KMS-11 (cell line): ENCODE measurements around the gene LRBA.

Experiments
- H2AFZ ChIP-seq: fragments of 200-600 bp; sonication (generic); 2 replicates; pipeline ENCODE4 v1.6.1; 2016; ENCODE audit warnings: antibody characterized with exemption, mixed run types, low read depth
- H3K27ac ChIP-seq: fragments of 200-600 bp; sonication (generic); 2 replicates; pipeline ENCODE4 v1.6.1; 2016; ENCODE audit warnings: mild to moderate bottlenecking, mixed run types
- H3K27me3 ChIP-seq: fragments of 200-600 bp; sonication (generic); 2 replicates; pipeline ENCODE4 v1.6.1; 2017; ENCODE audit warnings: mild to moderate bottlenecking, low read depth, mixed run types, moderate library complexity; ENCODE audit not compliant: insufficient read depth
- H3K36me3 ChIP-seq: fragments of 200-600 bp; sonication (generic); 2 replicates; pipeline ENCODE4 v1.6.1; 2017; ENCODE audit warnings: mild to moderate bottlenecking, mixed run types; ENCODE audit not compliant: insufficient read depth
- H3K4me1 ChIP-seq: fragments of 200-600 bp; sonication (generic); 2 replicates; pipeline ENCODE4 v1.6.1; 2016; ENCODE audit warnings: mild to moderate bottlenecking, low read depth, mixed run types; ENCODE audit not compliant: poor library complexity, severe bottlenecking
- H3K4me2 ChIP-seq: fragments of 200-600 bp; sonication (generic); 2 replicates; pipeline ENCODE4 v1.7.0; 2016; ENCODE audit warnings: mild to moderate bottlenecking, mixed run types
- H3K4me3 ChIP-seq: fragments of 200-600 bp; sonication (generic); IDR thresholded peaks from 2 replicates; pipeline ENCODE4 v1.6.1; 2017; ENCODE audit warnings: low read depth, low read length, mixed read lengths; ENCODE audit not compliant: insufficient read depth
- H3K79me2 ChIP-seq: fragments of 200-600 bp; sonication (generic); 2 replicates; pipeline ENCODE4 v1.6.1; 2016; ENCODE audit warnings: low read depth, mixed run types; ENCODE audit not compliant: insufficient read depth
- H3K9ac ChIP-seq: fragments of 200-600 bp; sonication (generic); 2 replicates; pipeline ENCODE4 v1.6.1; 2016; ENCODE audit warnings: mild to moderate bottlenecking, mixed run types
- H4K20me1 ChIP-seq: fragments of 200-600 bp; sonication (generic); 2 replicates; pipeline ENCODE4 v1.6.1; 2016; ENCODE audit warnings: mild to moderate bottlenecking, mixed run types; ENCODE audit not compliant: insufficient read depth
- CTCF ChIP-seq: fragments of 200-600 bp; sonication (generic); conservative IDR thresholded peaks from 2 replicates; pipeline ENCODE4 v1.6.1; 2017; ENCODE audit warnings: low read depth, mild to moderate bottlenecking, antibody characterized with exemption, low read length, moderate library complexity, mixed read lengths

The LRBA gene

GRCh38 chr4:150574678-150575077 lies 440.4 kb downstream of the LRBA start:
- Histone ChIP-seq H3K4me1 (peaks cover 3% of the 10 kb centered on the region), H3K79me2 (no peaks in the 10 kb centered on the region), H2AFZ (no peak overlapping the region), H3K36me3 (no peaks in the 10 kb centered on the region), H4K20me1 (no peaks in the 10 kb centered on the region), H3K27ac (no peak overlapping the region), H3K4me2 (no peak overlapping the region), H3K9ac (no peak overlapping the region), H3K4me3 (no peak overlapping the region), H3K27me3 (no peaks in the 10 kb centered on the region)
- no peak for TF ChIP-seq CTCF

GRCh38 chr4:150573534-150573933 lies 441.6 kb downstream of the LRBA start:
- Histone ChIP-seq H3K4me2 (no peak overlapping the region), H3K4me1 (peaks cover 3% of the 10 kb centered on the region), H3K79me2 (no peaks in the 10 kb centered on the region), H3K27me3 (no peaks in the 10 kb centered on the region), H3K27ac (no peak overlapping the region), H3K4me3 (no peak overlapping the region), H3K36me3 (no peaks in the 10 kb centered on the region), H4K20me1 (no peaks in the 10 kb centered on the region), H3K9ac (no peak overlapping the region), H2AFZ (no peak overlapping the region)
- TF ChIP-seq CTCF = no peak

GRCh38 chr4:150572704-150573504 lies 442.2 kb downstream of the LRBA start:
- no peak overlapping the region for H3K9ac ChIP-seq
- no peak for TF ChIP-seq CTCF
- no peak overlapping the region for H3K4me2 ChIP-seq
- no peaks in the 10 kb centered on the region for H3K27me3 ChIP-seq
- H3K4me3 ChIP-seq = no peak overlapping the region
- no peaks in the 10 kb centered on the region for H3K79me2 ChIP-seq
- H3K36me3 ChIP-seq = no peaks in the 10 kb centered on the region
- peaks cover 3% of the 10 kb centered on the region for H3K4me1 ChIP-seq
- H2AFZ ChIP-seq = no peak overlapping the region
- no peaks in the 10 kb centered on the region for H4K20me1 ChIP-seq
- no peak overlapping the region for H3K27ac ChIP-seq

DNA sequence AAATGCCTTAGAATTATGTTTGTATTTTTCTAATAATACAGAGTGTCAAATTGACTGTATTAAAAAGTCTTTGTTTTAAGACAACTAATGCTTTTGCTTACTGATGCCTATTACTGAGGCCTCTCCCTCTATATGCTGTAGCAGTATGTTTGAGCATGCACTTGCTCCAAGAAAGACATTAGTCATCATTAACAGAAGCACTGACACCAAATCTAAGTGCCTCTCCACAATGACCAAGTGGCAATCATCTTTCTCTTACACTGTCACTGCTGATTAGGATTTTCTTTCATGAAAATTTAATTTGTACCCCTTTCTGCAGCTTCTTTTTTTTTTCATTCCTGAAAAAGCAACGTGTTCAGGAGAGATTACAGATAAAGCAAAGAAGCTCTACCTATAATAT lies 444.2 kb downstream of the LRBA start:
- no peak for TF ChIP-seq CTCF
- no peaks in the 10 kb centered on the region for H3K27me3 ChIP-seq
- H2AFZ ChIP-seq = no peak overlapping the region
- peaks cover 3% of the 10 kb centered on the region for H3K4me1 ChIP-seq
- H3K79me2 ChIP-seq = no peaks in the 10 kb centered on the region
- H3K4me3 ChIP-seq = no peak overlapping the region
- no peaks in the 10 kb centered on the region for H3K36me3 ChIP-seq
- no peak overlapping the region for H3K4me2 ChIP-seq
- H4K20me1 ChIP-seq = no peaks in the 10 kb centered on the region
- H3K9ac ChIP-seq = no peak overlapping the region
- H3K27ac ChIP-seq = no peak overlapping the region
